Thoracic aorta endothelial cell (primary cell): ENCODE measurements around the gene ZNF559. TPM values are rescaled to one million over a fixed set of nuclear protein-coding genes. Genes with fewer than 3 reads are reported as not detected.

Experiments
- total RNA-seq: library from RNA; depleted of rRNA; stranded (reverse); fragments of >200 nt; gene quantifications from 2 replicates; pipeline ENCODE4 v1.2.3, GENCODE V29; 2012

ZNF559 gene
- 16.4 and 17.4 TPM in 2 replicates for total RNA-seq

GRCh38 chr19:9323919-9324583 lies at the start of gene ZNF559:
Gene ZNF559 (plus strand): TSS chr19:9324179. CDS start chr19:9338550, 14,371 bp downstream.

GRCh38 chr19:9309139-9309973 lies 14.6 kb upstream of the ZNF559 start, which contains the start of gene ZNF699:
Gene ZNF699 (minus strand): TSS chr19:9309838. CDS start chr19:9305119, 4,719 bp downstream.

GRCh38 chr19:9362905-9363304 lies 38.9 kb downstream of the ZNF559 start, which contains the start of gene ZNF177:
Gene ZNF177 (plus strand): TSS chr19:9363013. CDS start chr19:9378312, 15,299 bp downstream.

Other genes starting within 250 kb of the ZNF559 start
- not detected in 2 replicates for gene OR1M1, start 237.1 kb upstream of the ZNF559 start, total RNA-seq
- gene OR7G2, start 216.7 kb upstream of the ZNF559 start, total RNA-seq, result 0.14 TPM in 1 of 2 replicates, not detected in the other
- not detected in 2 replicates for gene OR7G1, start 208.4 kb upstream of the ZNF559 start, total RNA-seq
- not detected in 2 replicates for gene OR7G3, start 197.2 kb upstream of the ZNF559 start, total RNA-seq
- 23.0 and 25.1 TPM in 2 replicates for gene ZNF317, start 183.8 kb upstream of the ZNF559 start, total RNA-seq
- gene OR7D2, start 145.2 kb upstream of the ZNF559 start, total RNA-seq, result 0.22 and 0.27 TPM in 2 replicates
- not detected in 2 replicates for gene OR7D4, start 104.6 kb upstream of the ZNF559 start, total RNA-seq
- not detected in 2 replicates for gene OR7E24, start 73.2 kb upstream of the ZNF559 start, total RNA-seq
- gene ZNF699, start 14.3 kb upstream of the ZNF559 start, total RNA-seq, result 6.0 and 7.7 TPM in 2 replicates
- gene ZNF177, start 38.8 kb downstream of the ZNF559 start, total RNA-seq, result 0.65 and 0.66 TPM in 2 replicates
- gene ZNF266, start 111.4 kb downstream of the ZNF559 start, total RNA-seq, result 13.2 and 15.7 TPM in 2 replicates
- 0.07 and 0.27 TPM in 2 replicates for gene ZNF560, start 174.4 kb downstream of the ZNF559 start, total RNA-seq
- gene ZNF426, start 214.5 kb downstream of the ZNF559 start, total RNA-seq, result 22.9 and 24.5 TPM in 2 replicates